OCI-LY3 (cell line): ENCODE results near the gene C12orf60.

Experiments used
- H2AFZ ChIP-seq: fragments of 200-600, 300-600 bp; shearing (Covaris generic); 2 replicates; pipeline ENCODE4 v1.6.0; 2014; ENCODE audit warnings: antibody characterized with exemption, low read depth, low read length
- H3K27ac ChIP-seq: fragments of 200-600, 300-600 bp; sonication (generic); 2 replicates; pipeline ENCODE4 v1.5.1; 2014; ENCODE audit warnings: mild to moderate bottlenecking, low read length, moderate library complexity, mixed read lengths
- H3K27me3 ChIP-seq: fragments of 200-600, 300-600 bp; sonication (generic); 2 replicates; pipeline ENCODE4 v1.6.1; 2014; ENCODE audit warnings: low read depth, low read length, mixed read lengths
- H3K36me3 ChIP-seq: fragments of 200-600, 300-600 bp; sonication (generic); replicated peaks from 2 replicates; pipeline ENCODE3; 2014; ENCODE audit warnings: low read depth, low read length, mixed read lengths
- H3K4me1 ChIP-seq: fragments of 300-600, 200-600 bp; sonication (generic); 2 replicates; pipeline ENCODE4 v1.6.1; 2014; ENCODE audit warnings: low read length, mixed read lengths
- H3K4me2 ChIP-seq: fragments of 200-600, 300-600 bp; sonication (generic); 2 replicates; pipeline ENCODE4 v1.6.1; 2014; ENCODE audit warnings: low read length, mixed read lengths
- H3K4me3 ChIP-seq: fragments of 300-600, 200-600 bp; sonication (generic); 2 replicates; pipeline ENCODE4 v1.5.1; 2014; ENCODE audit warnings: antibody characterized with exemption, mild to moderate bottlenecking, low read length, moderate library complexity
- H3K79me2 ChIP-seq: fragments of 300-600, 200-600 bp; shearing (Covaris generic); 2 replicates; pipeline ENCODE4 v1.6.1; 2014; ENCODE audit warnings: mild to moderate bottlenecking, low read length, mixed read lengths
- H3K9ac ChIP-seq: fragments of 300-600, 200-600 bp; shearing (Covaris generic); 2 replicates; pipeline ENCODE4 v1.6.0; 2014; ENCODE audit warnings: mild to moderate bottlenecking, low read length, moderate library complexity
- H3K9me3 ChIP-seq: fragments of 200-600, 300-600 bp; shearing (Covaris generic); 2 replicates; pipeline ENCODE4 v1.6.1; 2014; ENCODE audit warnings: low read length, mixed read lengths; ENCODE audit not compliant: insufficient read depth
- H4K20me1 ChIP-seq: fragments of 200-600, 300-600 bp; sonication (generic); 2 replicates; pipeline ENCODE4 v1.6.1; 2016; ENCODE audit warnings: low read length, mixed read lengths; ENCODE audit not compliant: insufficient read depth
- CTCF ChIP-seq: fragments of 200-600, 300-600 bp; sonication (generic); IDR thresholded peaks from 2 replicates; pipeline ENCODE4 v1.5.1; 2014; ENCODE audit warnings: antibody characterized with exemption, low read length, low read depth
- EZH2phosphoT487 ChIP-seq: fragments of 200-600 bp; shearing (Covaris generic); IDR thresholded peaks from 2 replicates; pipeline ENCODE4 v1.6.1; 2018; ENCODE audit warnings: antibody characterized with exemption, mixed run types, low read depth

The C12orf60 gene

GRCh38 chr12:14824012-14824634 is 20.7 kb downstream of the C12orf60 start:
- H3K4me1 ChIP-seq, result peaks cover 6% of the 10 kb centered on the region; the same call in 1 of the 2 replicates
- H3K79me2 ChIP-seq, result no peaks in the 10 kb centered on the region
- H3K9ac ChIP-seq, result no peak overlapping the region
- H3K36me3 ChIP-seq, result no peaks in the 10 kb centered on the region
- H3K4me3 ChIP-seq, result no peak overlapping the region
- H3K4me2 ChIP-seq, result no peak overlapping the region
- no peaks in the 10 kb centered on the region for H4K20me1 ChIP-seq
- no peaks in the 10 kb centered on the region for H3K9me3 ChIP-seq
- TF ChIP-seq EZH2phosphoT487 (no peak), CTCF (no peak)
- H3K27ac ChIP-seq, result no peak overlapping the region
- no peak overlapping the region for H2AFZ ChIP-seq
- no peaks in the 10 kb centered on the region for H3K27me3 ChIP-seq

- Histone ChIP-seq H3K27me3 (no peaks in the 10 kb centered on the region), H4K20me1 (no peaks in the 10 kb centered on the region), H2AFZ (no peak overlapping the region), H3K27ac (no peak overlapping the region), H3K9me3 (no peaks in the 10 kb centered on the region), H3K36me3 (no peaks in the 10 kb centered on the region), H3K4me2 (no peak overlapping the region), H3K4me1 (peaks cover 6% of the 10 kb centered on the region; the same call in 1 of the 2 replicates), H3K9ac (no peak overlapping the region), H3K79me2 (no peaks in the 10 kb centered on the region), H3K4me3 (no peak overlapping the region)
- TF ChIP-seq CTCF, result no peak
- TF ChIP-seq EZH2phosphoT487, result no peak
These were observed 21.8 kb downstream of the C12orf60 start for GRCh38 chr12:14825256-14825655.

- TF ChIP-seq EZH2phosphoT487 (no peak), CTCF (no peak)
- H2AFZ ChIP-seq, result no peak overlapping the region
- H3K9me3 ChIP-seq, result no peaks in the 10 kb centered on the region
- H3K36me3 ChIP-seq, result no peaks in the 10 kb centered on the region
- H4K20me1 ChIP-seq, result no peaks in the 10 kb centered on the region
- no peak overlapping the region for H3K4me2 ChIP-seq
- no peaks in the 10 kb centered on the region for H3K79me2 ChIP-seq
- H3K27ac ChIP-seq, result no peak overlapping the region
- peaks cover under 1% of the 10 kb centered on the region; the same call in 1 of the 2 replicates for H3K4me1 ChIP-seq
- H3K27me3 ChIP-seq, result no peaks in the 10 kb centered on the region
- H3K9ac ChIP-seq, result no peak overlapping the region
- H3K4me3 ChIP-seq, result no peak overlapping the region
These were observed 23.0 kb downstream of the C12orf60 start for GRCh38 chr12:14826491-14826890.

GRCh38 chr12:14827043-14827442 is 23.6 kb downstream of the C12orf60 start:
- H3K79me2 ChIP-seq, result no peaks in the 10 kb centered on the region
- no peaks in the 10 kb centered on the region for H3K36me3 ChIP-seq
- no peaks in the 10 kb centered on the region for H3K4me1 ChIP-seq
- no peak overlapping the region for H3K27ac ChIP-seq
- H3K4me3 ChIP-seq, result no peak overlapping the region
- no peak for TF ChIP-seq CTCF
- no peak for TF ChIP-seq EZH2phosphoT487
- H3K4me2 ChIP-seq, result no peak overlapping the region
- no peaks in the 10 kb centered on the region for H3K9me3 ChIP-seq
- no peak overlapping the region for H2AFZ ChIP-seq
- no peaks in the 10 kb centered on the region for H4K20me1 ChIP-seq
- H3K27me3 ChIP-seq, result no peaks in the 10 kb centered on the region
- no peak overlapping the region for H3K9ac ChIP-seq
